GM18505 (cell line): ENCODE data around the gene NLRP3.
"Not testable (repeated sequence)": the region's sequence is repeated elsewhere in the genome, so short reads cannot be mapped to it uniquely, and the experiment has no call there.

Experiments used
- ATAC-seq: cut with Tn5 transposase; IDR thresholded peaks from one replicate; pipeline ENCODE4 v1.9.1; 2021; ENCODE audit not compliant: unreplicated experiment
- POLR2A ChIP-seq: IDR thresholded peaks from 4 replicates; pipeline ENCODE4 v1.6.1; 2011; ENCODE audit warnings: borderline replicate concordance; ENCODE audit not compliant: insufficient read depth, insufficient read length; ENCODE audit errors: extremely low read depth

The NLRP3 gene

DNA sequence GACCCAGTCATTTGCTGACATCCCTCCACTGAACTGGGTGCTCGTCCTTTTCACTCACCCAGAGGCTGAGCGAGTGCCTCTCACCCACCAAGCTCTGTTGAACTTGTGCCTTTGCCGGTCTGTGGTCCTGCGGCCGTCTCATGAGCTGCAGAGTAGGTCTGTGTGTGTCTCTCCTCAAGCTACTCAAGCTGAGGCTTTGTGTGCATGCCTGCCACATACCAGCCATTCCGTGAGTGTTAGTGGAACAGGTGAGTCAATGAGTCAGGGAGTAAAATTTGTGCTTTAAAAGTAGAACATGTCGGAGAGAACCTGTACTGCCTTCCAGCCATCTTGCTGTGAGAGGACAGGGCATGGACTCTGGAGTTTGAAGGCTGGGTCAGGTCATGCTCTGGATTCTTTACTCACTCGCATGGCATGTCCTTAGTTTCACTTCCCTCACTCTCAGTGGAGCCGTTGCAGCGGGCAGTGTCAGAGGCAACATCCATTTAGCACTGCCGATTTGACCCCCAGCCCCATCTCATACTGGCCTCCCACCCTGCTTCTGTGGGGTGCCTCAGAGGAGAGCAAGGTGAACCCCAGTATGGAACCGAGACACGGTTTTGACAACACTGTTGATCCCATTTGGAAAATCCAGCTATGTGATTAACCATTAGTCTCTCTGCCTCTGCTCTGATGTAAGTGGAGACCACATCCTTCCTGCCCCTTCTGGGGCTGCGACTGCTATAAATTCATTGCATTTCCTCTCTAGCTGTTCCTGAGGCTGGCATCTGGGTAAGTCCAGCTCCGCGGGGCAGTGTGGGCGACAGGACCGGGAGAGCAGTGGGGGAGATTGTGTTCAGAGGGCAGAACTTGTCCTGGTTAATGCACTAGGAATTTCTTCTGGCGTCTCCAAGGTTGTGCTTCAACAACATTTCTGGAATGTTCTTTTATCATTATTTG lies at the start of gene NLRP3:
TSS of gene NLRP3 (plus strand) at position 751 of the 939 bp plus-strand sequence. CDS start 2,628 bp downstream, outside the sequence.
- TF ChIP-seq POLR2A, result no peak
- ATAC-seq, result peak; percentile 69

- ATAC-seq, result not testable (repeated sequence)
Measured at GRCh38 chr1:247366345-247366744, 49.6 kb upstream of the NLRP3 start.

DNA sequence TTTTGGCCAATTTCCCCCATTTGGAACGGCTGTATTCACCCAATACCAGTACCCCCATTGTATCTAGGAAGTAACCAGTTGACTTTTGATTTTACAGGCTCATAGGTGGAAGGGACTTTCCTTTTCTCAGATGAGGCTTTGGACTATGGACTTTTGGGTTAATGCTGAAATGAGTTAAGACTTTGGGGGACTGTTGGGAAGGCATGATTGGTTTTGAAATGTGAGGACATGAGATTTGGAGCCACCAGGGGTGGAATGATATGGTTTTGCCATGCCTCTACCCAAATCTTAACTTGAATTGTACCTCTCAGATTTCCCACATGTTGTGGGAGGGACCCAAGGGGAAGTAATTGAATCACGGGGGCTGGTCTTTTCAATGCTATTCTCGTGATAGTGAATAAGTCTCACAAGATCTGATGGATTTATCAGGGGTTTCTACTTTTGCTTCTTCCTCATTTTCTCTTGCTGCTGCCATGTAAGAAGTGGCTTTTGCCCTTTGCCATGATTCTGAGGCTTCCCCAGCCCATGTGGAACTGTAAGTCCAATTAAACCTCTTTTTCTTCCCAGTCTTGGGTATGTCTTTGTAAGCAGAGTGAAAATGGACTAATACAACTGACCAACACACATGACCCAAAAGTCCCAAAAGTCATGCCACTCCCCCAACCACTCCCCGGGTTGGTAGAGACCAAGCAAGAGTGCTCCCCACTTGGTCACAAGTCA lies 48.9 kb upstream of the NLRP3 start:
- ATAC-seq, result no peak
- TF ChIP-seq POLR2A, result no peak

GRCh38 chr1:247367786-247368422 lies 48.1 kb upstream of the NLRP3 start:
- no peak for TF ChIP-seq POLR2A

DNA sequence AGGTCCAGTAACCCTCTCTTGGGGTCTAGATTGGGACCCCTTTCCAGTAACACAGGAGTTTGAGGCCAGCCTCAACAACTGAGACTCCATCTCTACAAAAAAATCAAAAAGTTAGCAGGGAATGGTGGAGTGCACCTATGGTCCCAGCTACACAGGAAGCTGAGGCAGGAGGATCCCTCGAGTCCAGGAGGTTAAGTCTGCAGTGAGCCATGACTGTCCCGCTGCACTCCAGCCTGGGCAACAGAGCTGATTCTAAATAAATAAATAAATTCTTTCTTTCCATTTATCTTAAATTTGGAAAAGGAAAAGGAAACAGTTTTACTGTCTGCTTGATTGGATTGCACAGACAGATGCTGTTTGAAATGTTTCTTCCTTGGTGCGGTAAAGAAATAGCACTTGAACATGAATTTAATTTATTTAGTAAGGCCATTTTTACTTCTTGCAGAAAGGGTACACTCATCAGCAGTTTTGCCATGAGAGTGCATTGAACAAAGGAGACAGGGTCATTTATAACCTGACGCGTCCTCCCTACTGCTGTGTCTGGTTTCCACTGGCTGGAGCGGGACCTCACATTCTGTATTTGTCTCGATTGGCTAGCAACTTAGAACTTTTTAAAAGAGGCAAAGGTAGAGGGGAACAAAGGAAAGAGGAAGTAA lies 47.4 kb upstream of the NLRP3 start:
- no peak for TF ChIP-seq POLR2A
- ATAC-seq, result no peak

More at GRCh38 chr1:247367786-247368422, 48.1 kb upstream of the NLRP3 start:
- no peak for ATAC-seq

DNA sequence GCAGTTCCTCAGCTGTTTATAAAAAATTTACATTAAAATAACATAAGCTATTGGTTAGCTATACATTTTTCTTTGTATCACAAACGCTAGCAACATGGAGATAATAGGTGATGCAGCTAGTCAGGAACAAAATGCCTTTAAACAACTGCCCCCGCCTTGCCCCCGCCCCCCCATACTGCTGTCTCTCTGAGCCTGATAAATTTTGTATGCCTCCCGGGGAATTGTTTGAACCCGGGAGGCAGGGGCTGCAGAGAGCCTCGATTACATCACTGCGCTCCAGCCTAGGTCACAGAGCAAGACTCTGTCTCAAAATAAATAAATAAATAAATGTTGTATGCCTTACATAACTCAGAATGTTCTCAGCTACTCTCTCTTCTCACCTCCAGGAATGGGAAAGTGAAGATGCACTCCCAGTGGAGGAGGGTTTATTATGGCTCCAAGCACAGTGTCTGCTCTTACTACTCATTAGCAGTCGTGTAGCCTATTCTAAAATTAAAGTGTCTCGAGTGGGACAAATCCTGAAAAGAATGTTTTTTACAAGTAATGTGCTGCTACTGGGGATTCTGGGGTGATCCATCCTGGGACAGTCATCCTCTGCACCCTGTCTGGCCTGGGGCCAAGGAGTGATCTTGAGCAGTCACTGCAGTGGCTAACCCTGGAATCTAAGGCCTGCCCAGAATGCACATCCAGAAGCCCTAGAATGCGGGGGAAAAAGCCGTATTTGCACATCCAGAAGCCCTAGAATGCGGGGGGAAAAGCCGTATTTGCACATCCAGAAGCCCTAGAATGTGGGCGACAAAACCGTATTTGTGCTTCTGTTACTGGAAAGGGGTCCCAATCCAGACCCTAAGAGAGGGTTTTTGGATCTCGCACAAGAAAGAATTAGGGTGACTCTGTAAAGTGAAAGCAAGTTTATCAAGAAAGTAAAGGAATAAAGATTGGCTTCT lies 44.9 kb upstream of the NLRP3 start:
- TF ChIP-seq POLR2A, result no peak
- ATAC-seq, result no peak

- TF ChIP-seq POLR2A, result no peak
- no peak for ATAC-seq
Measured at GRCh38 chr1:247371801-247372259, 44.1 kb upstream of the NLRP3 start.

DNA sequence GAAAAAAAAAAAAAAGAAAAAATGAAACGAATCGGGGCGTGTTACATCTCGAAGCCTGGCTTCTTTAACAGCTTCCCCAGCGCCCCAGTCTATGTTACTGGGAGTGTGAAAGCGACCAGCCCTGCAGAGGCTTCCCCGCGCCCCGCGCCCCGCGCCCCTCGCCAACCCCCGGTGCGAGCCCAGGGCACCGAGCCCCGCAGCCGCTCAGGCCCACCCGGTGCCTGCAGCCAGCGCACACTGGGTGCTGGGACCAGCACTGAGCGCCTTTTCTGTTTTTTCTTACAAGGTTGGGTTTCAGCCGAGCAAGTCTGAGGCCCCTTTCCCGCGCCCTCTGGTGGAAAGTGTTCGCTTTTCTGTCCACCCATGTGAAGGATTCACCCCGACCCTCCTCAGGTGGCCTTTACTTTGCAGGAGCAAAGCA lies 42.2 kb upstream of the NLRP3 start:
- TF ChIP-seq POLR2A, result no peak
- peak; percentile 83 for ATAC-seq

- not testable (repeated sequence) for ATAC-seq
Measured at GRCh38 chr1:247374651-247375334, 41.2 kb upstream of the NLRP3 start.

DNA sequence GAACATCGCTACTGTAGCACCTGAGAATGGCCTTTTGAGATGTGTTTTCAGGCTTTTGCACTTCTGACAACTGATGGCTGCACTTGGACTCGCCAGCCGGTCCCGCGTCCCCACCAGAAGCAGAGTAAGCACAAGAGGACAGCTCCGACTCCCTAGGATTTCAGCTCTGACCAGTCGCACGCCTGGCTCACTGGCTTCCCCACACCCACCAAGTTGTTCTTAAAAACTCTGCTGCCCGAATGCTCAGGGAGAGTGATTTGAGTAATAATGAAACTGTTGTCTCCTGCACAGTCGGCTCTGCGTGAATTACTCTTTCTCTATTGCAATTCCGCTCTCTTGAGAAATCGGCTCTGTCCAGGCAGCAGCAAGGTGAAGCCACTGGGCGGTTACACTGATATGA lies 40.2 kb upstream of the NLRP3 start:
- no peak for TF ChIP-seq POLR2A
- ATAC-seq, result no peak

DNA sequence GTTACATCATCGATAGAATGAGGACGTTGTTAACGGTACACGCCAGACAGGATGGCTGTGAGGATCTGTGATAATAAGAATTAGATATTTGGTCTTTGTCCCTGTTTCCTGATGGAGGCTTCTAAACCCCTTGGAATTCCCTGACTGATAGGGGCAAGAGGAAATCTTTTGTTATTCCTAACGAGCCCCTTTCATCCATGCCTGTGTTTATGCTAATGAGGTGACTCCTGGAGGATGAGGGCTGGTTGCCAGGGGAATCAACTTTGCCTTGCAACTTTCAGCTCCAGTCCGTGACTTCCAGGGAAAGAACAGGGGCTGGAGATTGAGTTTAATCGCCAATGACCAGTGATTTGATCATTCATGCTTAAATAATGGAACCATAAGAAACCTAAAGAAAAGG lies 39.3 kb upstream of the NLRP3 start:
- no peak for ATAC-seq
- no peak for TF ChIP-seq POLR2A

DNA sequence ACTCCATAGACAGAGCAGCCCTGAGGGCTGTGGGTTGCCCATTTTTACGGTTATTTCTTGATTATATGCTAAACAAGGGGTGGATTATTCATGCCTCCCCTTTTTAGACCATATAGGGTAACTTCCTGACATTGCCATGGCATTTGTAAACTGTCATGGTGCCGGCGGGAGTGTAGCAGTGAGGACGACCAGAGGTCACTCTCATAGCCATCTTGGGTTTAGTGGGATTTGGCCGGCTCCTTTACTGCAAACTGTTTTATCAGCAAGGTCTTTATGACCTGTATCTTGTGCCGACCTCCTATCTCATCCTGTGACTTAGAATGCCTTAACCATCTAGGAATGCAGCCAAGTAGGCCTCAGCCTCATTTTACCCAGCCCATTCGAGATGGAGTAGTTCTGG lies 38.3 kb upstream of the NLRP3 start:
- not testable (repeated sequence) for ATAC-seq
